Bone marrow (tissue), 2 donors: Measurements from ENCODE around the gene SPTAN1.
"Not testable (repeated sequence)": the region's sequence is repeated elsewhere in the genome, so short reads cannot be mapped to it uniquely, and the experiment has no call there.

ENCODE experiments used
- DNase-seq, 2 donors: peaks; one replicate each; lab custom pipeline; 2025; lab: John Stamatoyannopoulos, UW

The SPTAN1 gene

GRCh38 chr9:128552744-128553440 lies 505 bp downstream of the SPTAN1 start:
- peak in 1 of 2 donors; percentile 59 for DNase-seq

DNA sequence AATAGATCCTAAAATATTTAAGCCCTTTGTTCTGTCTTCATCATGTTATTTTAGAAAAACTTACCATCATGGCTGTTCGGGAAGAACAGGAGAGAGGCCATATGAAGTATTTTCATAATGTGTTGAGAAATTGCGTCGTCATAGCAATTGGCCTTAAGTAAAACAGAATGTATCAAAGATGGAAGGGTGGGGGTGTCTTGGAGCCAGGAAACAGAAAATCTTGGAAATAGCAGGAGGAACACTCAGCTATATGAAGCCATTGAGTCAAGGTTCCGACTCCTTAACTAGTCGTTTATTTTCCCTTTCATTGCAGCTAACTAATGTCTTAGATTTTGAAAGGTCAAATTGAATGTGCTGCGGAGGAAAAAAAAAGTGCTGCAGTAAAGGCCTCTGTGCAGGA lies 1.3 kb downstream of the SPTAN1 start:
- no peak for DNase-seq

GRCh38 chr9:128554155-128554862 lies 1.9 kb downstream of the SPTAN1 start:
- DNase-seq: no peak

DNA sequence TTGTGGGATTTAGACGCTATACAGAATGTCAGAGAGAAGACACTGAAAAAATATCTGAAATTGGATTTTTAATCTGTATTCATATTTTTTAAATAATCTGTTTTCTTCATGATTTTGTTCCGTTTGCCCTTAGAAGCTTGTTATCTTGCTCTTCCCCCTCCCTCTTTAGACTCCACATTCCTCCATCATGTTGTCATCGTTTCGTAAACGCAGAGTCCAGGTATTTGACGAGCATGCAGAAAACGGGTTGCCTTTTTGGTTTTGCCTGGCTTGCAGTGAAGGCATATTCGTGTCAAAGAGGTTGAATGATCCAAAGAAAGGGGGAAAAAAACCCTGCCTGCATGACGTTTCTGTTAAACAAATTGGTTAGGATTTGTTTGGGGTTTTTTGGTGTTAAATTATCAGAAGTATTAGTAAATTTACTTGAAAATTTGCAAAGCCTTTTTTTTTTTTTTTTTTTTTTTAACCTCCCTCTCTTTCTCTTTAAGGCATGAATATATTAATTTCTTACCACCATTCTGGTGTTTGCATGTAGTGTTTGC lies 2.9 kb downstream of the SPTAN1 start:
- no peak for DNase-seq

GRCh38 chr9:128556276-128556675 lies 3.9 kb downstream of the SPTAN1 start:
- no peak for DNase-seq

GRCh38 chr9:128556926-128557634 lies 4.7 kb downstream of the SPTAN1 start:
- no peak for DNase-seq

DNA sequence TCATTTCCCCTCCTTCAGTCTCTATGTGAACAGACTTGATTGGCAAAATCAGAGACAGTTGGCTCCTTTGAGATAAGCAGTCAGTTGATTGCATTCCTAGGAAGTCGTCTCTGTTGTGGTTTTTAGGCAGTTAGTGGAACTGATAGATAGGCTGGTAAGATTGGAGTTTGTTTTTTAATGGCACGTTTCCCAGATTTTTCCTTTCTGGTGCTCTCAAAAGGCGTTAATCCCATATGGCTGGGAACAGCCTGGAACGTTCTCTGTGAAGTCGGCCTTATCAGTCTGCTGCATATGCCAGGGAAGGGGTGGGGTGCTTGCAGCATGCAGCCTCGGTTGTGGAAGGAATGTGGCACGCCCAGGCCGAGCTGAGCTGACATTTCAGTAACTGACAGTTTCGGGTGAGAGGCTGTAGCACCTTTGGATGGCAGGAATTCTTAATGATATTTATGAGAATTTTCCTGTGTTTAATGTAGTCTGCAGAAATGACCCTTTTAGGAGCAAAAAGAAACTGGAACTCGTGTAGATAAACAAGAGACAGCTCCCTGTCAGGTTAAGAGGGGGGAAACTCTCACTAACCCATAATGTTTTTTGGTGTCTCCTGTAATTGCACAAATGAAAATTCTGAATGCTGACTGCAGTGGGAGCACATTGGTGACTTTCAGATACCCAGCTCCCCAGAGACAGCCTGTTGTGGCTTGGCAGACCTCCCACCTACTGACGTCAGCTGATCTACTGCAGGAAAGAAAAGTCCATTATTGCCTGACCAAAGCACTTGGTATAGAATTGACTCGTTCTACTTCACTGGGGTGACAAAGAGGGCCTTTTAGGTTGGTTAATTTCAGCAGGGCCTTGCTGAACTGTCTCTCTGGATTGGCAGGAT lies 6.3 kb downstream of the SPTAN1 start:
- peak; percentile 32 to 37 for DNase-seq

DNA sequence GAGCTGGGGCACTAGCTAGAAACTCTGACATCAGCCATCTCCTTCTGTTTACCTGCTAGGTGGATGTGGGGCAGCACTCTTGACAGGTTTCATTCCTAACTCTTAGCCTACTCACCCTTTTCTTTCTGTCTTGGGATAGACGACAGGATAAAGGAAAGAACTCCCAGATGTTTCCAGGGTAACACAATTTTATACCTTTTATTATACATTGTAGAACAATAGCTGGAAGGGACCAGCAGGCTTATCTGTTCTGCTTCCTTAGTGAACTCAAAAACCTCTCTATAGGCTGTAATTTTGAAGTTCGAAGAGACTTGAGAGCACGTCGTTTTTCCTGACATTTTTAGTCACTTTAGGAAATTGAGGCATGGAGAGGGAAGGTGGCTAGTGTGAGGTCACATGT lies 13.2 kb downstream of the SPTAN1 start:
- DNase-seq: no peak

DNA sequence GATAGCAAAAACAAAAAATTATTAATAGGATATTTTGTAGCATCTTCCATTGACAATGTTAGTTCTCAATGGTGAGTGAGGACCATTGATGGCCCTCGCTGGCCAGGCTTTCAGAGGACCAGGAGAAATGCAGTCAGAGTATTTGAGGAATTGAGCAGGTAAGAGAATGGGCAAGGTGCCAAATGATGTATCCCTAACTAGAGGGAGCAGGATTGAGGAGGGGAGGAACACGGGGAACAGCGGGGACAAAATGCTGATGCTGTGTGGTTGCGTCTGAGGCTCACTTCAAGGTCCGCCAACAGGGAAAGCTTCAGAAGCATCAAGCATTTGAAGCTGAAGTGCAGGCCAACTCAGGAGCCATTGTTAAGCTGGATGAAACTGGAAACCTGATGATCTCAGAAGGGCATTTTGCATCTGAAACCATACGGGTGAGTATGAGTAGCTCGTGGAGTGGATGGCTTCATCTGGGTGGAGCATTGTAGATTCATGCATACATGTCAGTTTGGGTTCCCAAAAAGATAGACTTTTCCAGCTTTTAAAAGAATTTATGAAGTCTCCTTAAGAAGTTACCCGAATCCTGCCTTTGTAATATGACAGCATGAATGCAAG lies 16.2 kb downstream of the SPTAN1 start:
- DNase-seq: no peak

DNA sequence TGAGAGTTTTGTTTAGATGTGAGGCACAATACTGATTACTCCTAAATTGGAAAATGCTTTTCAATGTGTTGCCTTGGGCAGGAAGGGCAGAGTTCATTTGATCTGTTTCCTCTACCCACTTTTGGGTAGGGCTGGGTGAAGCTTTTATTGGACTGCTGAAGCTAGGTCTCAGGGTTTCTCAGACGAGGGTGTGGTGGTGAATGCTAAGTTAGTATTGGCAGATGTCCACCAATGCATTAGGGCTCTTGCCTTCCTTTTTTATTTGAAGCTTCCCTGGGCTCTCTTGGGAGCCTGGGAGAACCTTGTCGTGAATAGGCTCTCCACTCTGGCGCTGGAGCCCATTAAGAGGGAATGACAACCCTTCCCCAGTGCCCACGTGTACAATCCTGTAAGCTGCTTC lies 23.1 kb downstream of the SPTAN1 start:
- no peak for DNase-seq

GRCh38 chr9:128575916-128576315 lies 23.5 kb downstream of the SPTAN1 start:
- DNase-seq: no peak

GRCh38 chr9:128577206-128577605 lies 24.8 kb downstream of the SPTAN1 start:
- DNase-seq: no peak

- DNase-seq: no peak
Observed at GRCh38 chr9:128579194-128579593, 26.8 kb downstream of the SPTAN1 start.

GRCh38 chr9:128580731-128581130 lies 28.3 kb downstream of the SPTAN1 start:
- no peak for DNase-seq

- DNase-seq: not testable (repeated sequence)
Observed at GRCh38 chr9:128585155-128585554, 32.8 kb downstream of the SPTAN1 start.

DNA sequence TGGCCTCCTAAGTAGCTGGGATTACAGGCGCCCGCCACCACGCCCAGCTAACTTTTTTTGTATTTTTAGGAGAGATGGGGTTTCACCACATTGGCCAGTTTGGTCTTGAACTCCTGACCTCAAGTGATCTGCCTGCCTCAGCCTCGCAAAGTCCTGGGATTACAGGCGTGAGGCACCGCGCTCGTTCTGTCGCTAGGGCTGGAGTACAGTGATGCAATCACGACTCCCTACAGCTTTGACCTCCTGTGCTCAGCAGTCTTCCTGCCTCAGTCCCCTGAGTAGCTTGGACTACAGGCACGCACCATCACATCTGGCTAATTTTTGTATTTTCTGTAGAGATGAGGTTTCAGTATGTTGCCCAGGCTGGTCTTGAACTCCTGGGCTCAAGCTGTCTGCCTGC lies 34.5 kb downstream of the SPTAN1 start:
- DNase-seq: not testable (repeated sequence)

- DNase-seq: no peak
Observed at GRCh38 chr9:128587453-128587852, 35.1 kb downstream of the SPTAN1 start.

DNA sequence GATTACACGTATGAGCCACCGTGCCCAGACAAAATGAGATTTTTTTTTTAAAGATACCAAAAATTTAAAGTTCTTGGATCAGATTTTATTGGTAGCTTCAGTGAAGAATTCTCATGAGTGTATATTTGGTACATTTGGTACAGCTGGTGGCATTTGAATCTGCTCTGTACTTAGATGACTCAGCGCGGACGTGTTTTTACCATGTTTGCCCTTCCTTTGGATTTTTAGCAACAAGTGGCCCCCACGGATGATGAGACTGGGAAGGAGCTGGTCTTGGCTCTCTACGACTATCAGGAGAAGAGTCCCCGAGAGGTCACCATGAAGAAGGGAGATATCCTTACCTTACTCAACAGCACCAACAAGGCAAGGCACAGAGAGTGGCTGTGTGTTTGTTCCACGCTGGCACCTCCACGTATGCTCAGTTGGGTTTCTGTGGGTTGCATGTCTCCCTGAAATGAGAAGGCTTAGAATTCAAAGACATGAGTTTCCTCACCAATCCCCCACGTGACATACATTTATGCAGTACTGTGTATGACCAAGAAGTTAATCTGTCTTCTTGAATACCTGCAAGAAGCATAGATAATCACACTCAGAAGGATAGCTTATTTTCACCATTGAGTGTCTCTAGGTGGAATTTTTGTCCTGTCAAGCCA lies 36.3 kb downstream of the SPTAN1 start:
- DNase-seq: no peak

- DNase-seq: no peak
Observed at GRCh38 chr9:128593039-128593438, 40.7 kb downstream of the SPTAN1 start.

- DNase-seq: no peak
Observed at GRCh38 chr9:128593856-128594255, 41.5 kb downstream of the SPTAN1 start.

DNA sequence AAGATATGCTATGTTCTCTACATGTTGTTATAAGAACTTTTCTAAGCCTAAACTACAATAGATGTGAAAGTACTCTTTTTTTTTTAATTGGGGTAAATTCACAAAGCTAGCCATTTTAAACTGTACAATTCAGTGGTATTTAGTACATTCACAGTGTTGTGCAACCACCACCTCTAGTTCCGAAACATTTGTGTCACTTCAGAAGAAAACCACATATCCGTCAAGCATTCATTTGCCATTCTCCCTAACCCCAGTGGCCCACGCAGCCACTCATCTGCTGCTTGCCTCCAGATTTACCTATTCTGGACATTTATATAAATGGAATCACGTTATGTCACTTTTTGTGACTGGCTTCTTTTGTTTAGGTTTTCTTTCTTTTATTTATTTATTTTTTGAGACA lies 43.1 kb downstream of the SPTAN1 start:
- DNase-seq: no peak
